DOHH2 (cell line): ENCODE results near the gene CGN.

ENCODE experiments used
- H3F3A ChIP-seq: fragments of 200-600 bp; sonication (generic), shearing (Covaris generic); 2 replicates; pipeline ENCODE4 v1.6.0; 2016; ENCODE audit warnings: antibody characterized with exemption, mild to moderate bottlenecking; ENCODE audit not compliant: control insufficient read depth, insufficient read depth
- H3K27ac ChIP-seq: fragments of 200-600 bp; sonication (generic); 2 replicates; pipeline ENCODE4 v1.5.1; 2014; ENCODE audit warnings: low read depth, mild to moderate bottlenecking, low read length, moderate library complexity
- H3K27me3 ChIP-seq: fragments of 200-600 bp; sonication (generic); 2 replicates; pipeline ENCODE4 v1.6.1; 2014; ENCODE audit warnings: mild to moderate bottlenecking, low read length, mixed read lengths; ENCODE audit not compliant: control insufficient read depth
- H3K36me3 ChIP-seq: fragments of 200-600 bp; sonication (generic); 2 replicates; pipeline ENCODE4 v1.6.1; 2014; ENCODE audit warnings: mild to moderate bottlenecking, low read length, moderate library complexity, mixed read lengths; ENCODE audit not compliant: control insufficient read depth
- H3K4me1 ChIP-seq: fragments of 200-600 bp; sonication (generic); 2 replicates; pipeline ENCODE4 v1.6.1; 2014; ENCODE audit warnings: mild to moderate bottlenecking, low read length, mixed read lengths; ENCODE audit not compliant: control insufficient read depth
- H3K4me2 ChIP-seq: fragments of 200-600 bp; sonication (generic); 2 replicates; pipeline ENCODE4 v1.6.0; 2014; ENCODE audit warnings: mild to moderate bottlenecking, low read length, moderate library complexity
- H3K4me3 ChIP-seq: fragments of 200-600 bp; sonication (generic); 2 replicates; pipeline ENCODE4 v1.5.1; 2014; ENCODE audit warnings: mild to moderate bottlenecking, low read length, mixed read lengths
- H3K79me2 ChIP-seq: fragments of 200-600 bp; sonication (generic); 2 replicates; pipeline ENCODE4 v1.6.1; 2014; ENCODE audit warnings: mild to moderate bottlenecking, low read length, mixed read lengths; ENCODE audit not compliant: control insufficient read depth
- H3K9me2 ChIP-seq: fragments of 200-600 bp; sonication (generic); replicated peaks from 2 replicates; pipeline ENCODE4 v1.6.1; 2014; ENCODE audit warnings: mild to moderate bottlenecking, low read length, mixed read lengths; ENCODE audit not compliant: control insufficient read depth
- H3K9me3 ChIP-seq: fragments of 200-600 bp; sonication (generic); 2 replicates; pipeline ENCODE4 v1.6.1; 2014; ENCODE audit warnings: antibody characterized with exemption, low read length, mixed read lengths; ENCODE audit not compliant: control insufficient read depth, insufficient read depth
- H4K20me1 ChIP-seq: fragments of 200-600 bp; sonication (generic); 2 replicates; pipeline ENCODE4 v1.6.0; 2014; ENCODE audit warnings: low read depth, mild to moderate bottlenecking, antibody characterized with exemption, low read length, moderate library complexity; ENCODE audit not compliant: control insufficient read depth, insufficient read depth
- EZH2phosphoT487 ChIP-seq: fragments of 200-600 bp; sonication (generic); IDR thresholded peaks from 2 replicates; pipeline ENCODE4 v1.6.1; 2017; ENCODE audit warnings: borderline replicate concordance, mild to moderate bottlenecking, antibody characterized with exemption, low read length, moderate library complexity, mixed read lengths
- TF ChIP-seq, protein P1 (sequence below): fragments of 200-600 bp; sonication (generic); IDR thresholded peaks from one replicate; pipeline ENCODE4 v1.5.1; 2014; ENCODE audit warnings: antibody characterized with exemption, mild to moderate bottlenecking, low read depth, low read length; ENCODE audit not compliant: poor library complexity, severe bottlenecking

The CGN gene

DNA sequence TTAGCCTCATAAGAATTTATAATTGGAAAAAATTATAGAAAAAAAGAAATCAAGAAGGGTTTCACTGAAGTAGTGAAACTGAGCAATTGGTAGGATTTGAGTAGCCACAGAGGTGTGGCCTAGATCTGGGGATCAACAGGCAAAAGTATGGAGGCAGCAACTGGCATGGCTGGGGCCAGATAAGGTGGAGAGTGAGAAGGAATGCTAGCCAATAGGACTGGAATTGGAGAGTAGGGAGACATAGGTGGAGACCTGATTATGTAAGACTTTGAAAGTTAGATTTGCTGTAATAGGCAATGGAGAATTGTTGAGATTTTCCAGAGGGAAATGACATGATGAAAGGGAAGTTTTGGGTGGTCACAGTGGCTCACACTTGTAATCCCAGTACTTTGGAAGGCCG lies 24.6 kb upstream of the CGN start:
- Histone ChIP-seq H3K27me3 (0 out of 2 replicates have a peak, but pooled peaks cover 3% of the 10 kb centered on the region), H4K20me1 (no peaks in the 10 kb centered on the region)
- TF ChIP-seq, protein P1, sequence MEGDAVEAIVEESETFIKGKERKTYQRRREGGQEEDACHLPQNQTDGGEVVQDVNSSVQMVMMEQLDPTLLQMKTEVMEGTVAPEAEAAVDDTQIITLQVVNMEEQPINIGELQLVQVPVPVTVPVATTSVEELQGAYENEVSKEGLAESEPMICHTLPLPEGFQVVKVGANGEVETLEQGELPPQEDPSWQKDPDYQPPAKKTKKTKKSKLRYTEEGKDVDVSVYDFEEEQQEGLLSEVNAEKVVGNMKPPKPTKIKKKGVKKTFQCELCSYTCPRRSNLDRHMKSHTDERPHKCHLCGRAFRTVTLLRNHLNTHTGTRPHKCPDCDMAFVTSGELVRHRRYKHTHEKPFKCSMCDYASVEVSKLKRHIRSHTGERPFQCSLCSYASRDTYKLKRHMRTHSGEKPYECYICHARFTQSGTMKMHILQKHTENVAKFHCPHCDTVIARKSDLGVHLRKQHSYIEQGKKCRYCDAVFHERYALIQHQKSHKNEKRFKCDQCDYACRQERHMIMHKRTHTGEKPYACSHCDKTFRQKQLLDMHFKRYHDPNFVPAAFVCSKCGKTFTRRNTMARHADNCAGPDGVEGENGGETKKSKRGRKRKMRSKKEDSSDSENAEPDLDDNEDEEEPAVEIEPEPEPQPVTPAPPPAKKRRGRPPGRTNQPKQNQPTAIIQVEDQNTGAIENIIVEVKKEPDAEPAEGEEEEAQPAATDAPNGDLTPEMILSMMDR: no peak
- TF ChIP-seq EZH2phosphoT487: no peak

DNA sequence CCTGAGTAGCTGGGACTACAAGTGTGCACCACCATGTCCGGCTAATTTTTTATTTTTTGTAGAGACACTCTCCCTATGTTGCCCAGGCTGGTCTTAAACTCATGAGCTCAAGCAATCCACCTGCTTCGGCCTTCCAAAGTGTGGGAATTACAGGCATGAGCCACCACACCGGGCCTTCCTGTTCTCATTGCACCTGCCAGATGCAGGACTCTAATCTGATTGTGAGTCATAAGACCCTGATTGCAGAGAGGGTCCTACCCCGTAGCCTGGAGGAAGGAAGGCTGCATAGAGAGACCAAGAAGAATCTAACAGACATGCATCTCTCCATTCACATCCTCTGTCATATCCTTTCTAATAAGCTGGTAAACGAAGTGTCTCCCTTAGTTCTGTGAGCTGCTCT lies 19.5 kb upstream of the CGN start:
- no peaks in the 10 kb centered on the region for H3K9me2 ChIP-seq
- H3K4me1 ChIP-seq: peaks cover 5% of the 10 kb centered on the region
- H3K9me3 ChIP-seq: no peaks in the 10 kb centered on the region
- H3F3A ChIP-seq: no peaks in the 10 kb centered on the region
- no peaks in the 10 kb centered on the region for H4K20me1 ChIP-seq
- H3K4me3 ChIP-seq: no peak overlapping the region
- H3K27me3 ChIP-seq: 0 out of 2 replicates have a peak, but pooled peaks cover 5% of the 10 kb centered on the region
- H3K4me2 ChIP-seq: no peak overlapping the region
- TF ChIP-seq EZH2phosphoT487: no peak
- TF ChIP-seq, protein P1: no peak
- no peaks in the 10 kb centered on the region for H3K36me3 ChIP-seq
- H3K79me2 ChIP-seq: no peaks in the 10 kb centered on the region
- H3K27ac ChIP-seq: no peak overlapping the region

More for the DNA sequence above, 24.6 kb upstream of the CGN start:
- Histone ChIP-seq H3K79me2 (no peaks in the 10 kb centered on the region), H3K4me1 (peaks cover 5% of the 10 kb centered on the region), H3K9me2 (no peaks in the 10 kb centered on the region), H3K36me3 (no peaks in the 10 kb centered on the region), H3K9me3 (peaks cover 7% of the 10 kb centered on the region), H3K27ac (no peak overlapping the region), H3K4me2 (no peak overlapping the region), H3F3A (no peaks in the 10 kb centered on the region), H3K4me3 (no peak overlapping the region)

DNA sequence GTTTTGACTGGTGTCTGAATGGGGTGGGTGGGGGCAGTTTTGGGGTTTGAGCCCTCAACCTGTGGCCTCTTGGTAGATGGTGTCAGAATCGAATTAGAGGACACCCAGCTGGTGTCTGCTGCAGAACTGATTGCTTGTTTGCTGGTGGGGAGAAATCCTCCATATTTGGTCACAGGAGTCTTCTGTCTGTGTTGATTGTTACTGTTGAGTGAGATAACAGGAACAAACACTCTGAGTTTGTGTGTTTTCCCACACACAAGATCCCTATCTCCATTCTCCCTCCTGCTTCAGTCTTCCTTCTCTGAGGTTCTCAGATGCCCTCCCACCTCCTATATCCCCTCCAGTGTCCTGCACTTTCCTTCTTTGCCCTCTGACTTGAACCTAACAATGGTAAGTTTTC lies 19.1 kb upstream of the CGN start:
- Histone ChIP-seq H3K79me2 (no peaks in the 10 kb centered on the region), H3K9me3 (no peaks in the 10 kb centered on the region), H3K4me1 (peaks cover 5% of the 10 kb centered on the region), H3K36me3 (no peaks in the 10 kb centered on the region), H3K9me2 (no peaks in the 10 kb centered on the region), H4K20me1 (no peaks in the 10 kb centered on the region), H3K4me2 (no peak overlapping the region), H3K4me3 (no peak overlapping the region), H3F3A (no peaks in the 10 kb centered on the region), H3K27me3 (0 out of 2 replicates have a peak, but pooled peaks cover 5% of the 10 kb centered on the region), H3K27ac (no peak overlapping the region)
- no peak for TF ChIP-seq EZH2phosphoT487
- TF ChIP-seq, protein P1: no peak

- Histone ChIP-seq H3K9me2 (no peaks in the 10 kb centered on the region), H4K20me1 (no peaks in the 10 kb centered on the region), H3K4me1 (peaks cover 5% of the 10 kb centered on the region), H3K36me3 (no peaks in the 10 kb centered on the region), H3K27ac (no peak overlapping the region), H3K4me3 (no peak overlapping the region), H3K27me3 (0 out of 2 replicates have a peak, but pooled peaks cover 5% of the 10 kb centered on the region), H3K4me2 (no peak overlapping the region), H3K9me3 (no peaks in the 10 kb centered on the region), H3F3A (no peaks in the 10 kb centered on the region), H3K79me2 (no peaks in the 10 kb centered on the region)
- TF ChIP-seq EZH2phosphoT487: no peak
- TF ChIP-seq, protein P1: no peak
Measured at GRCh38 chr1:151493042-151493441, 18.1 kb upstream of the CGN start.
